NB4 (cell line): ENCODE results near the gene LRRC8B.
A peak's percentile ranks its signal among the peaks of the same experiment; 100 is the strongest.

Experiments
- DNase-seq: peaks from one replicate; pipeline ENCODE4 v3.0.0; 2010; ENCODE audit warnings: low read depth
- H3K4me3 ChIP-seq: one replicate; pipeline ENCODE4 v1.5.1; 2011; ENCODE audit warnings: mild to moderate bottlenecking, low read depth, low read length, moderate library complexity
- MAX ChIP-seq: IDR thresholded peaks from 2 replicates; pipeline ENCODE4 v1.6.1; 2011; ENCODE audit warnings: low read depth, low read length
- MYC ChIP-seq: IDR thresholded peaks from 2 replicates; pipeline ENCODE4 v1.6.1; 2011; ENCODE audit warnings: low read depth, low read length
- POLR2A ChIP-seq: IDR thresholded peaks from 2 replicates; pipeline ENCODE4 v1.6.1; 2011; ENCODE audit warnings: mild to moderate bottlenecking; ENCODE audit not compliant: insufficient read length; ENCODE audit errors: extremely low read depth
- TF ChIP-seq, protein P1 (sequence below): IDR thresholded peaks from one replicate; pipeline ENCODE4 v1.5.1; 2012; ENCODE audit warnings: low read depth, low read length

The LRRC8B gene

DNA sequence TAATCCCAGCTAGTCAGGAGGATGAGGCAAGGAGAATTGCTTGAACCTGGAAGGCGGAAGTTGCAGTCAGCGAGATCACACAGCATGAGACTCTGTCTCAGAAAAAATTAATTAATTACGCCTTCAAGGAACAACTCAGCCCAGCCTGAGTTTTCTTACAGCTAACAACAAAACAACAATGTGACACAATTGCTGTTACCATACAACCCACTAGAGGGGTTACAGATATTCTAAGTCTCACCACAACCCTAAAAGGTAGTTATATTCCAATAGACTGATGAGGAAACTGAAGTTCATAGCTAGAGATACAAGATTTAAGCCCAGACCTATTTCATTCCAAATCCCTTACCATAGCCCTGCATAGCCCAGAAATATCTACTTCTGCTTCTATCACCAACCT, 105.4 kb downstream of the LRRC8B start:
- no peak overlapping the region for H3K4me3 ChIP-seq
- peak; percentile 29 for DNase-seq
- TF ChIP-seq, protein P1, sequence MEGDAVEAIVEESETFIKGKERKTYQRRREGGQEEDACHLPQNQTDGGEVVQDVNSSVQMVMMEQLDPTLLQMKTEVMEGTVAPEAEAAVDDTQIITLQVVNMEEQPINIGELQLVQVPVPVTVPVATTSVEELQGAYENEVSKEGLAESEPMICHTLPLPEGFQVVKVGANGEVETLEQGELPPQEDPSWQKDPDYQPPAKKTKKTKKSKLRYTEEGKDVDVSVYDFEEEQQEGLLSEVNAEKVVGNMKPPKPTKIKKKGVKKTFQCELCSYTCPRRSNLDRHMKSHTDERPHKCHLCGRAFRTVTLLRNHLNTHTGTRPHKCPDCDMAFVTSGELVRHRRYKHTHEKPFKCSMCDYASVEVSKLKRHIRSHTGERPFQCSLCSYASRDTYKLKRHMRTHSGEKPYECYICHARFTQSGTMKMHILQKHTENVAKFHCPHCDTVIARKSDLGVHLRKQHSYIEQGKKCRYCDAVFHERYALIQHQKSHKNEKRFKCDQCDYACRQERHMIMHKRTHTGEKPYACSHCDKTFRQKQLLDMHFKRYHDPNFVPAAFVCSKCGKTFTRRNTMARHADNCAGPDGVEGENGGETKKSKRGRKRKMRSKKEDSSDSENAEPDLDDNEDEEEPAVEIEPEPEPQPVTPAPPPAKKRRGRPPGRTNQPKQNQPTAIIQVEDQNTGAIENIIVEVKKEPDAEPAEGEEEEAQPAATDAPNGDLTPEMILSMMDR, result no peak
- TF ChIP-seq MAX (no peak), MYC (no peak), POLR2A (no peak)

- H3K4me3 ChIP-seq, result peak overlapping the region; percentile 66
- DNase-seq, result no peak
- no peak for TF ChIP-seq MYC
- TF ChIP-seq, protein P1, result no peak
- TF ChIP-seq POLR2A, result no peak
- no peak for TF ChIP-seq MAX
Measured at GRCh38 chr1:89631816-89632656, 107.4 kb downstream of the LRRC8B start.

- DNase-seq, result peak; percentile 91
Measured at GRCh38 chr1:89632657-89633247, 108.1 kb downstream of the LRRC8B start, which contains the start of gene LRRC8C. Gene LRRC8C, plus strand, starts transcription at chr1:89633120. Its CDS starts 53,354 bp downstream, at chr1:89686474.

GRCh38 chr1:89633248-89633799, 108.7 kb downstream of the LRRC8B start:
- H3K4me3 ChIP-seq, result peak overlapping the region; percentile 81
- peak; percentile 1 for TF ChIP-seq POLR2A
- TF ChIP-seq, protein P1, result no peak
- DNase-seq, result peak; percentile 81

More at GRCh38 chr1:89632657-89633247, 108.1 kb downstream of the LRRC8B start, which contains the start of gene LRRC8C:
- peak within 1 kb of the TSS; percentile 81 for H3K4me3 ChIP-seq
- TF ChIP-seq POLR2A, result peak; percentile 15
- TF ChIP-seq MYC, result no peak
- TF ChIP-seq, protein P1, result peak; percentile 8
- no peak for TF ChIP-seq MAX

GRCh38 chr1:89633800-89634625, 109.4 kb downstream of the LRRC8B start:
- peak; percentile 59 for DNase-seq
- peak overlapping the region; percentile 81 for H3K4me3 ChIP-seq
- no peak for TF ChIP-seq POLR2A
- no peak for TF ChIP-seq MYC
- TF ChIP-seq MAX, result no peak
- TF ChIP-seq, protein P1, result no peak
